DND-41 (cell line): Measurements from ENCODE around the gene PGAP3.
"Not testable (repeated sequence)": the region's sequence is repeated elsewhere in the genome, so short reads cannot be mapped to it uniquely, and the experiment has no call there.

Experiments
- ATAC-seq: fragments of 200-7000 bp; cut with Tn5 transposase; 3 replicates; pipeline ENCODE4 v1.9.1; 2021; ENCODE audit warnings: low read depth; ENCODE audit not compliant: insufficient read depth
- DNase-seq: peaks from one replicate; pipeline ENCODE4 v3.0.0-alpha.2; 2020
- H2AFZ ChIP-seq: 2 replicates; pipeline ENCODE4 v1.6.0; 2012; ENCODE audit warnings: low read depth, low read length
- H3K27ac ChIP-seq: 2 replicates; pipeline ENCODE4 v1.5.1; 2012; ENCODE audit warnings: low read length, inconsistent platforms
- H3K27me3 ChIP-seq: fragments of 200-600 bp; sonication (generic); 2 replicates; pipeline ENCODE4 v1.6.0; 2012; ENCODE audit warnings: low read length, mild to moderate bottlenecking, inconsistent platforms; ENCODE audit not compliant: insufficient read depth, poor library complexity
- H3K36me3 ChIP-seq: 2 replicates; pipeline ENCODE4 v1.5.1; 2012; ENCODE audit warnings: low read length, inconsistent platforms; ENCODE audit not compliant: insufficient read depth
- H3K4me1 ChIP-seq: 2 replicates; pipeline ENCODE4 v1.5.1; 2012; ENCODE audit warnings: mild to moderate bottlenecking, low read length; ENCODE audit not compliant: insufficient read depth
- H3K4me2 ChIP-seq: 2 replicates; pipeline ENCODE4 v1.6.0; 2012; ENCODE audit warnings: mild to moderate bottlenecking, moderate library complexity, low read length, inconsistent platforms; ENCODE audit not compliant: insufficient read depth
- H3K4me3 ChIP-seq, 2 experiments: fragments of 200-600 bp in 1 of 2; shearing (Covaris generic) in 1 of 2; 2 replicates each; pipeline ENCODE4 v1.5.1; 2012 to 2016; ENCODE audit warnings: inconsistent platforms in 2 of 2, low read length in 2 of 2, mild to moderate bottlenecking in 2 of 2, low read depth in 1 of 2, moderate library complexity in 1 of 2
- H3K79me2 ChIP-seq: 2 replicates; pipeline ENCODE4 v1.6.0; 2012; ENCODE audit warnings: low read length, inconsistent platforms; ENCODE audit not compliant: insufficient read depth
- H3K9ac ChIP-seq: 2 replicates; pipeline ENCODE4 v1.6.0; 2012; ENCODE audit warnings: low read depth, mild to moderate bottlenecking, inconsistent platforms, low read length, moderate library complexity
- H3K9me3 ChIP-seq: 2 replicates; pipeline ENCODE4 v1.5.1; 2012; ENCODE audit warnings: low read length, moderate library complexity, mild to moderate bottlenecking, inconsistent platforms; ENCODE audit not compliant: insufficient read depth, severe bottlenecking
- H4K20me1 ChIP-seq: 2 replicates; pipeline ENCODE4 v1.6.0; 2012; ENCODE audit warnings: low read length; ENCODE audit not compliant: insufficient read depth
- CTCF ChIP-seq: IDR thresholded peaks from 2 replicates; pipeline ENCODE4 v1.5.1; 2012; ENCODE audit warnings: borderline replicate concordance, low read length, moderate library complexity, mild to moderate bottlenecking; ENCODE audit not compliant: poor library complexity, severe bottlenecking; ENCODE audit errors: extremely low read depth
- EZH2 ChIP-seq: IDR thresholded peaks from 3 replicates; pipeline ENCODE4 v1.6.1; 2012; ENCODE audit warnings: borderline replicate concordance, low read depth, mild to moderate bottlenecking, moderate library complexity, low read length, inconsistent platforms; ENCODE audit not compliant: severe bottlenecking

Gene PGAP3

GRCh38 chr17:39711851-39712250 is 24.0 kb upstream of the PGAP3 start:
- H3K9ac ChIP-seq = no peak overlapping the region
- no peaks in the 10 kb centered on the region for H3K9me3 ChIP-seq
- no peaks in the 10 kb centered on the region for H3K27me3 ChIP-seq
- no peaks in the 10 kb centered on the region for H3K4me1 ChIP-seq
- H3K4me2 ChIP-seq = no peak overlapping the region
- no peak overlapping the region for H2AFZ ChIP-seq
- no peaks in the 10 kb centered on the region for H4K20me1 ChIP-seq
- TF ChIP-seq EZH2 (no peak), CTCF (no peak)
- ATAC-seq (no peak), DNase-seq (no peak)
- H3K79me2 ChIP-seq = no peaks in the 10 kb centered on the region
- no peak overlapping the region for H3K27ac ChIP-seq
- no peak overlapping the region for H3K4me3 ChIP-seq
- H3K36me3 ChIP-seq = no peaks in the 10 kb centered on the region

- not testable (repeated sequence) for H3K4me3 ChIP-seq, H3K4me1 ChIP-seq, H3K79me2 ChIP-seq, H3K9me3 ChIP-seq, H2AFZ ChIP-seq, ATAC-seq, H3K4me2 ChIP-seq, H3K36me3 ChIP-seq, H3K27ac ChIP-seq, H4K20me1 ChIP-seq, H3K9ac ChIP-seq, DNase-seq, H3K27me3 ChIP-seq
Measured at GRCh38 chr17:39711071-39711470, 23.2 kb upstream of the PGAP3 start.

- H3K4me3 ChIP-seq = no peak overlapping the region
- H4K20me1 ChIP-seq = no peaks in the 10 kb centered on the region
- H3K36me3 ChIP-seq = no peaks in the 10 kb centered on the region
Measured at GRCh38 chr17:39709998-39710964, 22.4 kb upstream of the PGAP3 start.

More at GRCh38 chr17:39709998-39710964, 22.4 kb upstream of the PGAP3 start:
- no peaks in the 10 kb centered on the region for H3K9me3 ChIP-seq
- ATAC-seq (no peak), DNase-seq (no peak)
- no peaks in the 10 kb centered on the region for H3K4me1 ChIP-seq
- no peaks in the 10 kb centered on the region for H3K27me3 ChIP-seq
- H2AFZ ChIP-seq = no peak overlapping the region
- H3K9ac ChIP-seq = no peak overlapping the region
- no peak overlapping the region for H3K27ac ChIP-seq
- no peak overlapping the region for H3K4me2 ChIP-seq
- no peaks in the 10 kb centered on the region for H3K79me2 ChIP-seq
- TF ChIP-seq CTCF = no peak
